ENCODE measurements around the gene COQ3. TPM values are rescaled to one million over a fixed set of nuclear protein-coding genes. Genes with fewer than 3 reads are reported as not detected.

The COQ3 gene
- total and polyA plus RNA-seq, 2 of the 8 experiments (the other 6 are each of a cell fraction or from before 2014, with no cell fraction given), result 8.4 to 16.2 TPM

GRCh38 chr6:99422912-99423311, 28.9 kb upstream of the COQ3 start (continued):
- TF ChIP-seq TAF7 (optimal IDR thresholded peaks at IDR 0.05; ENCODE audit: borderline replicate concordance, low read depth, low read length), result no peak
- TF ChIP-seq BRCA1 (IDR thresholded peaks at IDR 0.05; ENCODE audit: low read depth, low read length), result no peak
- TF ChIP-seq CREB1 (IDR thresholded peaks at IDR 0.05), result no peak
- no peak for TF ChIP-seq JUN (IDR thresholded peaks at IDR 0.05; ENCODE audit: low read depth, low read length)
- TF ChIP-seq TBP (IDR thresholded peaks at IDR 0.05; ENCODE audit: low read depth, low read length), result no peak

Data from H1 (cell line).